ENCODE data around the gene LRRFIP1. TPM values are rescaled to one million over a fixed set of nuclear protein-coding genes. Genes with fewer than 3 reads are reported as not detected.

The LRRFIP1 gene
- total RNA-seq, 4 donors from 2014 or later = 98.5 to 147 (median 122) TPM

DNA sequence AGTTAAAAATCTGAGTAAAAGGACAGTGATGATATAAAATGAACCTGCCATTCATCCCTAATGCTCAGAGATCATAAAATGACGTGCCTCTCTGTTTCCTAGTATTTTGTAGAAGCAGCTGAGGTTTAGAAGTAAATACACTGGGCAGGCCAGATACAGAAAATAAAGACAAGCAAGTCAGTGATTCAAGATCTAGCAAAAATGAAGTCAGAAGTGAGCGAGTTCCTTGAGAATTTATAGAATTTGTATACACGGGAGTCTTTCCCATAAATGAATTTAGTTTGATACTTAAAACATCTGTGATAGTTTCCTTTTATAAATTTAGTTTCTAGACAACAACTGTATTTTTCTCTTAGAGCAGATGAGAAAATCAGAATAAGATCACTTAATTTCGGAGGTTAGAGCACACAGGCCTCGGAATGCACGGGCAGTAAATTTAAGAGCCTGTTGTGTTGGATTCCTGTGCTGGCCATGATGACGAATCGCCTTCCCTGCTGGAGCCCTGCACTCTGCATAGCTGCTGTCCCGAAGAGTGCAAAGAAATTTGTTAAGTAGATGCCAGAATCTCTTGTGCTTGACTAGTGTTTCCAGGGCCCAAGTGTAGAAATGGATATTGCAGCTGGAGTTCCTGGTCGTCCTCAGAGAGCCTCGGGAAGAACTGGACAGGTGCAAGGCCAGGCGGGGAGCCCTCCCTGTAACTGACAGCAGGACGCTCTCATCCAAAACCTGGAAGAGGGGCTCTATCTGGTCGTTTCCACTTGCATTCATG is 87.5 kb downstream of the LRRFIP1 start:
- H3K27me3 ChIP-seq = no peaks in the 10 kb centered on the region
- no peaks in the 10 kb centered on the region for H3K9me3 ChIP-seq
- peaks cover 0 to 14% (median 0%) of the 10 kb centered on the region in 4 donors for H3K36me3 ChIP-seq
- H3K4me1 ChIP-seq = peaks cover 13 to 39% (median 30%) of the 10 kb centered on the region in 4 donors
- H3K27ac ChIP-seq = peak overlapping the region; percentile 79 to 92 (median 88)
- DNase-seq = no peak
- TF ChIP-seq CTCF (IDR thresholded peaks at IDR 0.05) (no peak), POLR2A (IDR thresholded peaks at IDR 0.05) (no peak), EP300 (IDR thresholded peaks at IDR 0.05; ENCODE audit: low read depth) (no peak), POLR2AphosphoS5 (IDR thresholded peaks at IDR 0.05) (no peak)
- H3K4me3 ChIP-seq = peak overlapping the region in 2 of 4 donors; percentile 6 to 20
- intact Hi-C loops (cut with DNase I; ENCODE audit: low total_unique reads) = no loop called here
- WGBS, 2 donors (ENCODE audit: low coverage in 1 of 2) = 25 to 32% methylated on average over 5 to 14 of the region's 14 CpGs
- in situ Hi-C loops (cut with MboI; ENCODE audit: low pct_ligation_motif_present in 1 of 4, low pct_unique_long_range_greater_than_20kb in 1 of 4, low sequenced_read_pairs in 3 of 4) = no loop called here

DNA sequence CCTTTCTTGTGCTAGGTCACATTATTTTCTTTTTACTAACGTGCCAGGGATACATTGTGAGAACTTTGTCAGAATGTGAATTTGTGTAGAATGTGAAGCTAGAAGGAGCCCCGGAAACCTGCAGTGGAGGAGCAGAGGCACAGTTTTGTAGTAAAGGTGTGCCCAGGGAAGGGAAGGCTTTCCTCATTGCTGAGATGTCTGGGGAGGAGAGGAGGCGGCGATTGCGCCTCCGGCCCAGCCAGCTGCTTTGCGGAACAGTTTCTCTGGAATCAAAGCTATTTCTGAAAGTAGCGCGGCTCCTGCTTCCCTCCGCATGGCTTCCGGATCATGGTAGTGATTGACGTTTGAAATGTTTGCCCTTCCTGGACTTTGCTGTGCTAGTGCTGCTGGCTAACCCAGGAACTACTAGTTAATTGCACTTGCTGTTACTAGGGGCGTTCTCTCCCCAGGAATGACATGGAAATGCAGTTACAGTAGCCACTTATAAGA is 88.1 kb downstream of the LRRFIP1 start:
- 15 to 47% methylated on average over 2 to 13 of the region's 13 CpGs for WGBS, 2 donors (ENCODE audit: low coverage in 1 of 2)
- Histone ChIP-seq H3K27me3 (no peaks in the 10 kb centered on the region), H3K27ac (peak overlapping the region; percentile 79 to 92 (median 88)), H3K4me3 (peak overlapping the region in 2 of 4 donors; percentile 6 to 20), H3K9me3 (no peaks in the 10 kb centered on the region), H3K4me1 (peaks cover 13 to 39% (median 30%) of the 10 kb centered on the region in 4 donors), H3K36me3 (peaks cover 0 to 14% (median 0%) of the 10 kb centered on the region in 4 donors)
- in situ Hi-C loops (cut with MboI; ENCODE audit: low pct_ligation_motif_present in 1 of 4, low pct_unique_long_range_greater_than_20kb in 1 of 4, low sequenced_read_pairs in 3 of 4) = no loop called here
- TF ChIP-seq POLR2AphosphoS5 (IDR thresholded peaks at IDR 0.05) (peak in 2 of 3 donors; percentile 21 to 47), POLR2A (IDR thresholded peaks at IDR 0.05) (no peak), EP300 (IDR thresholded peaks at IDR 0.05; ENCODE audit: low read depth) (no peak), CTCF (IDR thresholded peaks at IDR 0.05) (peak in 1 of 5 experiments; percentile 29)
- intact Hi-C loops (cut with DNase I; ENCODE audit: low total_unique reads) = no loop called here
- DNase-seq = peak; percentile 70

GRCh38 chr2:237716011-237716410 is 88.6 kb downstream of the LRRFIP1 start:
- peaks cover 13 to 39% (median 30%) of the 10 kb centered on the region in 4 donors for H3K4me1 ChIP-seq
- DNase-seq = no peak
- in situ Hi-C loops (cut with MboI; ENCODE audit: low pct_ligation_motif_present in 1 of 4, low pct_unique_long_range_greater_than_20kb in 1 of 4, low sequenced_read_pairs in 3 of 4) = no loop called here

More at GRCh38 chr2:237716011-237716410, 88.6 kb downstream of the LRRFIP1 start:
- peak overlapping the region; percentile 79 to 92 (median 88) for H3K27ac ChIP-seq
- no peaks in the 10 kb centered on the region for H3K9me3 ChIP-seq
- H3K27me3 ChIP-seq = no peaks in the 10 kb centered on the region
- no peak overlapping the region for H3K4me3 ChIP-seq
- peaks cover 0 to 8% (median 0%) of the 10 kb centered on the region in 4 donors for H3K36me3 ChIP-seq
- TF ChIP-seq CTCF (IDR thresholded peaks at IDR 0.05) (peak in 1 of 5 experiments; percentile 3), POLR2A (IDR thresholded peaks at IDR 0.05) (no peak)
- intact Hi-C loops (cut with DNase I; ENCODE audit: low total_unique reads) = no loop called here
